HG03520 (cell line): Measurements from ENCODE around the gene ABCA2.
"Not testable (repeated sequence)": the region's sequence is repeated elsewhere in the genome, so short reads cannot be mapped to it uniquely, and the experiment has no call there.

Source experiments
- ATAC-seq: cut with Tn5 transposase; IDR thresholded peaks from one replicate; pipeline ENCODE4 v1.9.1; 2021; ENCODE audit warnings: mild to moderate bottlenecking, moderate library complexity; ENCODE audit not compliant: unreplicated experiment

The ABCA2 gene

DNA sequence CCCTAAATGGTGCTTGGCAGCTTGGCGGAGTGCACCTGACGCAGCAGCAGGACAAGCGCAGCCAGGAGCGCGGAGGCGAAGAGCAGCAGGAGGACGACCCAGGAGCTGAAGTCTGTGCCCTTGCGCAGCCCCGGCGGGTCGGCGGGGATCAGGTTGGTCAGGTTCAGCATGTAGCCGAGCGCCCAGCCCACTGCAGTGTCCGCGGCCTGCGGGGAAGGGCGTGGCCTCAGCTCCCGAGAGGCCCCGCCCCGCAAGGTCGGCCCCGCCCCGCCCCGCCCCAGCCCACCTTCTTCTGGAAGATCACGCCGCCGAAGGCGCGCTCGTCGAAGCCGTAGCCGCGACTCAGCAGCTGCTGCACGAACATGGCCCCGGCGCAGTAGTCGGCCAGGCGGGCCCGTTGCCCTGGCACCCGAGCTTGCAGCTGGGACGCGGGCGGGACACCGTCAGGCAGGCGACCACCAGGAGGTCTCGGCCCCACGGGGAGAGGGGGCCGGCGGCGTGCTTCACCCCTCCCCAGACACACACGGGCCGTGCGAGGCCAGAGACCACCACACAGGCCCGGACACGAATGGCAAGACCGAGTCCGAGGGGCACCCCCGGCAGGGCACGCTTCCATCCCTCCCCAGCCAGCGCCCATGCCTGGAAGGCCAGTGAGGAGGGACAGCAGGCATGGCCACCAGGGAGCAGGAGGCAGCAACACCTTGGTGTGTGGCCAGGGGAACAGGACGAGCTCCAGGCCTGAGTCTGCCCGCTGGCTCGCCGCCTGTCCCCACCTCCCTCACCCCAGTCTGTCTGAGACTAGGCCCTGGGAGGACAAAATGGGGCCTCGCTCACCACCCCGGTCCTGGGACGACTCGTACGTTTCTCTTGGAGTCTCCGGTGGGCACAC, 20.9 kb upstream of the ABCA2 start:
- no peak for ATAC-seq

- no peak for ATAC-seq
Measured at GRCh38 chr9:137046088-137046787, 18.2 kb upstream of the ABCA2 start, which contains the start of gene NPDC1. NPDC1 (minus strand) TSS chr9:137046177; CDS start chr9:137045989, 188 bp downstream.

GRCh38 chr9:137045294-137046087, 17.5 kb upstream of the ABCA2 start:
- no peak for ATAC-seq

- ATAC-seq, result no peak
Measured at GRCh38 chr9:137044502-137045177, 16.6 kb upstream of the ABCA2 start.

DNA sequence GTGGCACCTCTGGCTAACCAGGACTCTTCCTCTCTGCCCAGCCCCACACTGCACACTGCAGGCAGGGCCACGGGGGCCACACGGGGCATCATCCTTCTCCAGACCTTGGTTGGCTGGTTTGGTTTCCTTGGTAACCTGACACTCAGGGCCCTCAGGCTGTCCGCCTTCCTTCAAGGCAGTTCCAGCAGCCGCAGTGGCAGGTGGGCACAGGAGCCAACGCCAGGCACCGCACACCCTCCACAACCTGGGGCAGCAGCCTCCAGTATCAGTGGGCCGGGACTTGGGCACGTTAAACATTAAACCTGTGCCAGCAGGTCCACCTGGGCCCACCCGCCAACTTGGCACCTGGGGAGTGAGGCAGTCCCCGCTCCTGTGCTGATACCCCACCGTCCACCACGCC, 16.0 kb upstream of the ABCA2 start:
- ATAC-seq, result no peak

- ATAC-seq, result no peak
Measured at GRCh38 chr9:137042751-137043727, 15.0 kb upstream of the ABCA2 start.

- no peak for ATAC-seq
Measured at GRCh38 chr9:137041124-137041523, 13.1 kb upstream of the ABCA2 start.

GRCh38 chr9:137040568-137040967, 12.5 kb upstream of the ABCA2 start:
- no peak for ATAC-seq

GRCh38 chr9:137039611-137040366, 11.8 kb upstream of the ABCA2 start:
- no peak for ATAC-seq

DNA sequence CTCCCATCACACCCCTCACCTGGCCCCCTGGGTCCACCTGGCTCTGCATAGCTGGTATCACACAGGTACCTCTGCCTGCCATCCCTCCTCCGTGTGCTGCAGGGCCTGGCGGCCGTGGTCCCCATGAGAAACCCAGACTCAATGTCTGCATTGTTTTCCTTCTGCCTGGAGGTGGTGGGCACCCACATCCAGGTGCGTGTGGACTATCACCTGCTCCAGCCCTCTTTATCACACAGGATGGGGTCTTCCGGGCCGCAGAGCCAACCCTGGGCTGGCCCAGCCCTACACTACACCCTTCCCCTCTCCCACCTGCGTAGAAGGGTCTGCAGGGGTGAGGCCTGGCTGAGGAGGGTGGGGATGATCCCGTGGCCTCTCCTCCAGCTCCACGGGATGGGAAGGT, 10.9 kb upstream of the ABCA2 start:
- ATAC-seq, result no peak

DNA sequence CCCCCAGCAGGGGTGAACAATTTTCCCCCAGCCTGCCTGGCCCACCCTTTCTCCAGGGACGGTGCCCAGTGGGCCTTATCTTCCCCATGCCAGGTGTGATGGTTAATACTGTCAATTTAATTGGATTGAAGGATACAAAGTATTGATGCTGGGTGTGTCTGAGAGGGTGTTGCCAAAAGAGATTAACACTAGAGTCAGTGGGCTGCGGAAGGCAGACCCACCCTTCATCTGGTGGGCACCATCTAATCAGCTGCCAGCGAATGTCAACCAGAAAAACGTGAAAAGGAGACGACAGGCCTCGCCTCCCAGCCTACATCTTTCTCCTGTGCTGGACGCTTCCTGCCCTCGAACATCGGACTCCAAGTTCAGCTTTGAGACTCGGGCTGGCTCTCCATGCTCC, 9.4 kb upstream of the ABCA2 start:
- ATAC-seq, result no peak

DNA sequence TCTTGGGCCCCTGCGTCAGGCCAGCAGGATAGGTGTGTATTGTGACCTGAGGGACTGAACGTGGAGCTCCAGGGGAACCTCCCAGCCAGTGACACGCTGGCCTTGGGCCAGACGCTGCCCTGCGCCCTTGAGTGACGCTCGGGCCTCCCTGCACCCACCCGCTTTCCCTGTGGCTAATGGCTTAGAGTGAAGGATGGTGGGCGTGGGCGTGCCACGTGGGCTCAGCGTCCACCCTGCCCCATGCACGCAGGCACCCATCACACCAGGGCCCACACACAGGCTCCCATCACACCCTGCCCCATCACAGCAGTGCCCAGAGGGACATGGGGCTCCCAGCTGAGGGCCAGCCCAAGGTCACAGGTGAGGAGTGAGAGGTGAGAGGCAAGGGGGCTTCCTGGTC, 9.0 kb upstream of the ABCA2 start:
- ATAC-seq, result no peak

DNA sequence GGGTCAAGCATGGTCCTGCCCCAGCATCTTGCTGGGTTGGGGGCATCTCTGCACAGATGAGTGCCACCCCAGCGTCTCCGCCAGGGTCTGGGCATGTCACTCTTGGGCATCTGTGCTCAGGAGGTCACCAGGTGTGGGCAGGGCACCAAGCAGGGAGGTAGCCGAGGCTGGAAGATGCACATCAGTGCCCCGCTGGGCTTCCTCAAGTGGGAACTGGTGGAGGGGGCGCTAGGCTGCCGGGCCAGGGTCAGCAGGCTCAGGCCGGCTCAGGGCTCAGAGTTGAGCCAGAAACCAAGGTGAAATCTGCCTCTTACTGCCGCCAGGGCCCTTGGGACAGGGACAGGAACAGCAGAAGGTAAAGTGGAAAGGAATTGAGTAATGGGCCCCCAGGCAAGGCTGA, 7.9 kb upstream of the ABCA2 start:
- no peak for ATAC-seq

- ATAC-seq, result no peak
Measured at GRCh38 chr9:137035507-137035834, 7.4 kb upstream of the ABCA2 start.

- peak; percentile 58 for ATAC-seq
Measured at GRCh38 chr9:137034709-137035506, 6.9 kb upstream of the ABCA2 start.

GRCh38 chr9:137034039-137034708, 6.1 kb upstream of the ABCA2 start:
- ATAC-seq, result no peak

DNA sequence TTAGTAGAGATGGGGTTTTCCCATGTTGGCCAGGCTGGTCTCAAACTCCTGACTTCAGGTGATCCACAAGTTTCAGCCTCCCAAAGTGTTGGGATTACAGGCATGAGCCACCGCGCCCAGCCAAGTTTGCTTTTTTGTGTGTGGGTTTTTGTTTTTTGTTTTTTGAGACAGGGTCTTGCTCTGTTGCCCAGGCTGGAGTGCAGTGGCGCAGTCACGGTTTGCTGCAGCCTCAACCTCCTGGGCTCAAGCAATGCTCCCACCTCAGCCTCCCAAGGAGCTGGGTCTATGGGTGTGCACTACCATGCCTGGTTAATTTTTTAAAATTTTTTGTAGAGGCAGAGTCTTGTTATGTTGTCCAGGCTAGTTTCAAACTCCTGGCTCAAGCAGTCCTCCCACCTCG, 5.4 kb upstream of the ABCA2 start:
- not testable (repeated sequence) for ATAC-seq

DNA sequence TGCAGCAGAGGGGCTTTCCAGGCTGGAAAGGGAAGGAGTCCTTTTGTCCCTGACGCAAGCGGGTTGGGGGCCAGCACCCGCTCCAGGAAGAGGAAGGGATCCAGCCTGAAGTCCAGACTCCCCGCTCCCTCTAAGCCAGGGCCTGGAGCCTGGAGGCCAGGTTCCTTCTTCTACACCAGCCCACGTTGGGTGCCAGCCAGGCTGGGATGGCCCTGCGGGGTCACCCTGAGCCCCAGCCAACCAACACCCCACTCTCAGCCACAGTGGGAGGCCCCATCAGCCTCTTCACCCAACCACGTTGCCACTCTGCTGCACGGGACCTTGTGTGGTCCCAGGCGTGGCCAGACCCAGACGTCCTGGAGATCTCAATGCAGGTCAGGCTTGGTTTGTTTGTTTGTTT, 4.8 kb upstream of the ABCA2 start:
- ATAC-seq, result no peak
